Forelimb muscle (tissue), 1 donor: ENCODE data around the gene FHL3. TPM values are rescaled to one million over a fixed set of nuclear protein-coding genes. Genes with fewer than 3 reads are reported as not detected.

ENCODE experiments used
- polyA plus RNA-seq: library from polyadenylated mRNA; unstranded; fragments of 120-200 nt; gene quantifications from one replicate; pipeline ENCODE4 v1.2.1, GENCODE V29; 2013; ENCODE audit not compliant: insufficient read length

FHL3 gene
- polyA plus RNA-seq, 1 donor: 183 TPM

Other genes with a start within 250 kb of the FHL3 start
- gene EPHA10, start 240.4 kb downstream of the FHL3 start, polyA plus RNA-seq: not detected
- 2.9 TPM for gene MANEAL, start 211.7 kb downstream of the FHL3 start, polyA plus RNA-seq
- 43.6 TPM for gene C1orf122, start 197.7 kb downstream of the FHL3 start, polyA plus RNA-seq
- gene YRDC, start 197.3 kb downstream of the FHL3 start, polyA plus RNA-seq: 6.3 TPM
- 5.6 TPM for gene MTF1, start 145.9 kb downstream of the FHL3 start, polyA plus RNA-seq
- 10.5 TPM for gene INPP5B, start 58.5 kb downstream of the FHL3 start, polyA plus RNA-seq
- gene SF3A3, start 15.5 kb downstream of the FHL3 start, polyA plus RNA-seq: 60.6 TPM
- gene UTP11, start 7.2 kb upstream of the FHL3 start, polyA plus RNA-seq: 111 TPM
- gene POU3F1, start 41.3 kb upstream of the FHL3 start, polyA plus RNA-seq: 0.83 TPM